Measurements from ENCODE around the gene GALNT18.

GALNT18 gene

DNA sequence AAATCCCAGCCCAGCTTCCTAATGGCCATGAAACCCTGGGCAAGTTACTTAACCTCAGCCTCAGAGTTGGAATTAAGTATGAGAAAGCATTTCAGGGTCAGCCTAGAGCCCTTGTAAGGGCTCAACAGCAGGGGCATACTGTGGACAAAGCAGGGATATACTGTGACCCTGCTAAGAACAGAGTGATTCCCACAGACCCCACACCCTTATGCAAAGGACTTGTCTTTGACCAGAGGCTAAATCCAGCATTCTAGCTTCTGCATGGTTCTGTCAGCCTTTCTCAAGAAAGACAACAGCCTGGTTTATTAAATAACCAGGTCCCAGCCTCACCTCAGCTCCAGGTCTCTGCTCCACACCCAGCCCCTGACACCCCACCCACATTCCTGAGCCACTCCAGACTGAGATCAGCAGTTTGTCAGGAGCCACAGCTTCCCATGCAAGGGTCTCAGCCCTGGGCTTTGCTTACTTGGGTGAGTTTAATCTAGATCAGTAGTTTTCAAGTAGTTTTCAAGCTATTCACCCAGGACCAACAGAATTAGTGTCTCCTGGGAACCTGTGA, 69.2 kb downstream of the GALNT18 start:
- H3K4me3 ChIP-seq (ENCODE audit: low read length), result no peak overlapping the region
- TF ChIP-seq ZNF274 (IDR thresholded peaks at IDR 0.05; ENCODE audit: low read depth, low read length), result no peak

- H3K4me3 ChIP-seq (ENCODE audit: low read length), result no peak overlapping the region
- no peak for TF ChIP-seq ZNF274 (IDR thresholded peaks at IDR 0.05; ENCODE audit: low read depth, low read length)
Observed at GRCh38 chr11:11550534-11550933, 71.3 kb downstream of the GALNT18 start.

- TF ChIP-seq ZNF274 (IDR thresholded peaks at IDR 0.05; ENCODE audit: low read depth, low read length), result no peak
- no peak overlapping the region for H3K4me3 ChIP-seq (ENCODE audit: low read length)
Observed at GRCh38 chr11:11545285-11546275, 76.2 kb downstream of the GALNT18 start.

GRCh38 chr11:11543656-11544055, 78.1 kb downstream of the GALNT18 start:
- TF ChIP-seq ZNF274 (IDR thresholded peaks at IDR 0.05; ENCODE audit: low read depth, low read length), result no peak

GRCh38 chr11:11540157-11540556, 81.6 kb downstream of the GALNT18 start:
- H3K4me3 ChIP-seq (ENCODE audit: low read length), result no peak overlapping the region
- no peak for TF ChIP-seq ZNF274 (IDR thresholded peaks at IDR 0.05; ENCODE audit: low read depth, low read length)

More at GRCh38 chr11:11543656-11544055, 78.1 kb downstream of the GALNT18 start:
- no peak overlapping the region for H3K4me3 ChIP-seq (ENCODE audit: low read length)

- no peak overlapping the region for H3K4me3 ChIP-seq (ENCODE audit: low read length)
- TF ChIP-seq ZNF274 (IDR thresholded peaks at IDR 0.05; ENCODE audit: low read depth, low read length), result no peak
Observed at GRCh38 chr11:11538277-11538960, 83.4 kb downstream of the GALNT18 start.

DNA sequence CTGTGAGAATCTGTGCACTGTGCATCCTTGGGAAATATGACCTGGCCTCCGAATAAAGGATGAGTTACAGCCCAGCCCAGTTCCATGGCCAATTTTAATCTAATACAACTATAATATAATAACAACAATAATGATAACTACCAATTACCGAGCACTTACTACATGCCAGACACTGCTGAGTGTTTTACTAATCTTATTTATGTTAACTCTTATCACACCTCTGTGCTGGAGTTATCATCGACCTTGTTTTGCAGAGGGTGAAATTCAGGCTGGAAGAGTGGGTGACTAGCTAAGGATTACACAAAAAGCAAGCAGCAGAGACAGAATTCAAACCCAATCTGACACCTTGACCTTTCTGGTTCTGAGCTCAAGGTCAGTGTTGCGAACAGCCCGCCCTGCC, 83.9 kb downstream of the GALNT18 start:
- H3K4me3 ChIP-seq (ENCODE audit: low read length), result no peak overlapping the region
- TF ChIP-seq ZNF274 (IDR thresholded peaks at IDR 0.05; ENCODE audit: low read depth, low read length), result no peak

GRCh38 chr11:11537372-11537771, 84.4 kb downstream of the GALNT18 start:
- H3K4me3 ChIP-seq (ENCODE audit: low read length), result no peak overlapping the region
- TF ChIP-seq ZNF274 (IDR thresholded peaks at IDR 0.05; ENCODE audit: low read depth, low read length), result no peak

- no peak overlapping the region for H3K4me3 ChIP-seq (ENCODE audit: low read length)
- no peak for TF ChIP-seq ZNF274 (IDR thresholded peaks at IDR 0.05; ENCODE audit: low read depth, low read length)
Observed at GRCh38 chr11:11536650-11537049, 85.2 kb downstream of the GALNT18 start.

- no peak for TF ChIP-seq ZNF274 (IDR thresholded peaks at IDR 0.05; ENCODE audit: low read depth, low read length)
- no peak overlapping the region for H3K4me3 ChIP-seq (ENCODE audit: low read length)
Observed at GRCh38 chr11:11535611-11536010, 86.2 kb downstream of the GALNT18 start.

DNA sequence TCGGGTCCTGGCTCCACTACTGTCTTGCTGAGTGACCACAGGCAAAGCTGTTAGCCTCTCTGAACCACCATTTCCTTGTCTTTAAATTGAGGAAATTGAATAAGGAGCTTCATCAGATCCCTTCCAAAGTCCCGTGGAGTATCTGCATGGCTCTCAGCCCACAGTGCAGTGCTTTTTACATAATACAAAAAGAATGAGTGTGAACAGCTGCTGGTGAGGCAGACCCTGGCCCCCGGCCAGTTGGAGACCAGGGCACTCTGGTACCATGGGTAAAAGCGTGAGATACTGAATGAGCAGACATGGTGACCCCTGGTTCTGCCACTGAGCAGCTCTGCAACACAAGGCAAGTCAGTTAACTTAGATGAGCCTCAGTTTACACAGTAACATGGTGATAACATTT, 86.8 kb downstream of the GALNT18 start:
- TF ChIP-seq ZNF274 (IDR thresholded peaks at IDR 0.05; ENCODE audit: low read depth, low read length), result no peak
- H3K4me3 ChIP-seq (ENCODE audit: low read length), result no peak overlapping the region

GRCh38 chr11:11533751-11534150, 88.1 kb downstream of the GALNT18 start:
- no peak for TF ChIP-seq ZNF274 (IDR thresholded peaks at IDR 0.05; ENCODE audit: low read depth, low read length)
- H3K4me3 ChIP-seq (ENCODE audit: low read length), result no peak overlapping the region

GRCh38 chr11:11533057-11533456, 88.7 kb downstream of the GALNT18 start:
- H3K4me3 ChIP-seq (ENCODE audit: low read length), result no peak overlapping the region
- TF ChIP-seq ZNF274 (IDR thresholded peaks at IDR 0.05; ENCODE audit: low read depth, low read length), result no peak

- no peak for TF ChIP-seq ZNF274 (IDR thresholded peaks at IDR 0.05; ENCODE audit: low read depth, low read length)
- H3K4me3 ChIP-seq (ENCODE audit: low read length), result no peak overlapping the region
Observed at GRCh38 chr11:11532574-11532973, 89.2 kb downstream of the GALNT18 start.
